GM12892 (cell line): ENCODE results near the gene MTMR1.

Experiments
- POLR2A ChIP-seq: IDR thresholded peaks from 2 replicates; pipeline ENCODE4 v1.6.1; 2011; ENCODE audit warnings: low read depth, low read length, control low read depth
- TAF1 ChIP-seq: IDR thresholded peaks from 2 replicates; pipeline ENCODE4 v1.6.1; 2011; ENCODE audit warnings: low read depth, mild to moderate bottlenecking, control low read depth, low read length, borderline replicate concordance

GRCh38 chrX:150736475-150736874 is 43.3 kb downstream of the MTMR1 start:
- no peak for TF ChIP-seq TAF1
- no peak for TF ChIP-seq POLR2A
